ENCODE results near the gene SERPING1. TPM values are rescaled to one million over a fixed set of nuclear protein-coding genes. Genes with fewer than 3 reads are reported as not detected.

The SERPING1 gene
- total and polyA plus RNA-seq, 2 donors (not counting 1 experiment from before 2014, with no cell fraction given): not detected

DNA sequence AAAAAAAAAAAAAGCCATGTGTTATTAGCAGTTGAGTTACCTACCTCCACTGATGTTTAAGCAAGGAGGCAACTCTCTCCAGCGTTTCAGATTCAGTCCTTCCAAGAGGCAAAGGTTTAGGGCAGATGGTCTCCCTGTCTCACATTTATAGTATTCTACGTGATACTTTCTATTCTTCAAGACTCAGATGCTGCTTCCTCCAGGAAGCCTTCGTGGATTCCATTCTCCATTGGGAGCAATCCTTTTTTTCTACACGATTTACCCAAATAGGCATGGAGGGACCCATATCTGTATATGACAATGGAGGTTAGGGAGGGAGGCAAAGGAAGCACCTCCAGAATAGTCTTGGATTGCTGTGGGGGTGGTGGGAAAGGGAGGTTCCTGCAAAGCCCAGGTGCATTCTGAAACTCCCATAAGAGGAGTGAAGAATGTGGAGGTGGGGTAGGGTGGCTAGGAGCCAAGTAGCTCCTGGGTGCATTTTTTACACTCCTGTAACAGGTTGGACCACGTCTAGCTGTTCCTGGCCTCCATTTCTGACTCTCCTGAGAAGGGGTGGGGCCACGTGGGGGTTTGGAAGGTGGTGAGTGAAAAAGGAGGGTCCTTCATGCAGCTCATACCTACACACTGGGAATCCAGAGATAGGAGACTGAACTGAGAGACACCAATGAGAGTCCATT, 36.0 kb downstream of the SERPING1 start:
- Histone ChIP-seq H3K9me3 (ENCODE audit: control extremely low read depth in 1 of 3, control insufficient read depth in 2 of 3, insufficient read depth in 1 of 3, low read length in 2 of 3) (peaks cover 0 to 3% (median 0%) of the 10 kb centered on the region in 3 donors), H3K27me3 (replicated peaks in 1 of 4; ENCODE audit: control extremely low read depth in 1 of 4, control insufficient read depth in 3 of 4, insufficient read depth in 4 of 4, low read length in 3 of 4) (peaks cover 0 to 51% (median 14%) of the 10 kb centered on the region in 4 experiments), H2AFZ (ENCODE audit: insufficient read depth, low read depth, low read length, poor library complexity, severe bottlenecking) (no peak overlapping the region), H3K4me1 (ENCODE audit: control insufficient read depth in 2 of 2, insufficient read depth in 2 of 2, low read length in 2 of 2) (peaks cover 10 to 12% of the 10 kb centered on the region in 2 donors), H3K4me2 (replicated peaks; ENCODE audit: low read depth, low read length, poor library complexity, severe bottlenecking) (no peak overlapping the region), H3K36me3 (replicated peaks in 1 of 2; ENCODE audit: control extremely low read depth in 1 of 2, control insufficient read depth in 1 of 2, extremely low read depth in 1 of 2, insufficient read depth in 2 of 2, low read length in 1 of 2) (no peaks in the 10 kb centered on the region), H3K4me3 (ENCODE audit: control extremely low read depth in 1 of 5, extremely low read depth in 1 of 5, insufficient read depth in 1 of 5, low read depth in 2 of 5, low read length in 4 of 5) (no peak overlapping the region), H3K27ac (ENCODE audit: low read length in 2 of 2) (no peak overlapping the region), H3K79me2 (ENCODE audit: control insufficient read depth, insufficient read depth, low read length) (no peaks in the 10 kb centered on the region), H3K9ac (ENCODE audit: low read length) (no peak overlapping the region), H4K20me1 (ENCODE audit: control insufficient read depth, insufficient read depth, low read length, poor library complexity, severe bottlenecking) (no peaks in the 10 kb centered on the region)
- peaks cover 67% of the 10 kb centered on the region for H3K27me3 Mint-ChIP-seq
- intact Hi-C loops (cut with micrococcal nuclease): no loop called here
- H3K4me1 Mint-ChIP-seq: peaks cover 13% of the 10 kb centered on the region
- ATAC-seq (ENCODE audit: low read depth): no peak
- TF ChIP-seq, protein P1, sequence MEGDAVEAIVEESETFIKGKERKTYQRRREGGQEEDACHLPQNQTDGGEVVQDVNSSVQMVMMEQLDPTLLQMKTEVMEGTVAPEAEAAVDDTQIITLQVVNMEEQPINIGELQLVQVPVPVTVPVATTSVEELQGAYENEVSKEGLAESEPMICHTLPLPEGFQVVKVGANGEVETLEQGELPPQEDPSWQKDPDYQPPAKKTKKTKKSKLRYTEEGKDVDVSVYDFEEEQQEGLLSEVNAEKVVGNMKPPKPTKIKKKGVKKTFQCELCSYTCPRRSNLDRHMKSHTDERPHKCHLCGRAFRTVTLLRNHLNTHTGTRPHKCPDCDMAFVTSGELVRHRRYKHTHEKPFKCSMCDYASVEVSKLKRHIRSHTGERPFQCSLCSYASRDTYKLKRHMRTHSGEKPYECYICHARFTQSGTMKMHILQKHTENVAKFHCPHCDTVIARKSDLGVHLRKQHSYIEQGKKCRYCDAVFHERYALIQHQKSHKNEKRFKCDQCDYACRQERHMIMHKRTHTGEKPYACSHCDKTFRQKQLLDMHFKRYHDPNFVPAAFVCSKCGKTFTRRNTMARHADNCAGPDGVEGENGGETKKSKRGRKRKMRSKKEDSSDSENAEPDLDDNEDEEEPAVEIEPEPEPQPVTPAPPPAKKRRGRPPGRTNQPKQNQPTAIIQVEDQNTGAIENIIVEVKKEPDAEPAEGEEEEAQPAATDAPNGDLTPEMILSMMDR (IDR thresholded peaks at IDR 0.05): no peak
- TF ChIP-seq EZH2 (IDR thresholded peaks at IDR 0.05; ENCODE audit: borderline replicate concordance, insufficient read depth, low read depth, low read length, poor library complexity, severe bottlenecking): no peak
- no peak overlapping the region for H3K27ac Mint-ChIP-seq
- H3K9me3 Mint-ChIP-seq (ENCODE audit: insufficient read depth): no peaks in the 10 kb centered on the region
- H3K4me3 Mint-ChIP-seq: no peak overlapping the region
- DNase-seq: no peak
- WGBS (ENCODE audit: insufficient coverage): 80% methylated on average over 1 of the region's 6 CpGs
- ChIA-PET CTCF (interaction anchor here (0.6 to 5.4 kb wide), 4 partner anchors 10 to 177 kb away, joined by 3 to 23 read pairs (median 6); no protein-coding TSS in a partner anchor), POLR2A (no interaction called here)

DNA sequence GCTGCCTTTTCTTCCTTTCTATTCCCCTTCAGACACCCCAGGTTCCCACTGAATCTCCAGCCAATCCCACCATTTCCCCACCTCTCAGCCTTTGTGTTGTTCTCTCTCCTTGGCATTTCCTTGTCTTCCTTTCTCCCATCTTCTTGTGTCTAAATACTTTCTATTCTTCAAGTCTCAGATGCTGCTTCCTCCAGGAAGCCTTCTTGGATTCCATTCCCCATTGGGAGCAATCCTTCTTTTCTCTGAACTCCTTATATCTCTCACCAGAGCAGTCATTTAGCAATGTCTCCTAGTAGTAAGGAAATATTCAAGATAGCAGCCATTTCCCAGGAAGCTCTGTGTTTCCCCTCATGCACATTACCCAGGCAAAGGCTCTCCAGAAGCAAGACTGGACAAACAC, 36.8 kb downstream of the SERPING1 start:
- intact Hi-C loops (cut with micrococcal nuclease): no loop called here
- Histone ChIP-seq H3K27ac (ENCODE audit: low read length in 2 of 2) (no peak overlapping the region), H3K9ac (ENCODE audit: low read length) (no peak overlapping the region), H4K20me1 (ENCODE audit: control insufficient read depth, insufficient read depth, low read length, poor library complexity, severe bottlenecking) (no peaks in the 10 kb centered on the region), H3K9me3 (ENCODE audit: control extremely low read depth in 1 of 3, control insufficient read depth in 2 of 3, insufficient read depth in 1 of 3, low read length in 2 of 3) (peaks cover 0 to 3% (median 0%) of the 10 kb centered on the region in 3 donors), H3K79me2 (ENCODE audit: control insufficient read depth, insufficient read depth, low read length) (no peaks in the 10 kb centered on the region), H3K27me3 (replicated peaks in 1 of 4; ENCODE audit: control extremely low read depth in 1 of 4, control insufficient read depth in 3 of 4, insufficient read depth in 4 of 4, low read length in 3 of 4) (peaks cover 0 to 58% (median 14%) of the 10 kb centered on the region in 4 experiments), H3K4me3 (ENCODE audit: control extremely low read depth in 1 of 5, extremely low read depth in 1 of 5, insufficient read depth in 1 of 5, low read depth in 2 of 5, low read length in 4 of 5) (no peak overlapping the region), H3K4me2 (replicated peaks; ENCODE audit: low read depth, low read length, poor library complexity, severe bottlenecking) (no peak overlapping the region), H3K4me1 (ENCODE audit: control insufficient read depth in 2 of 2, insufficient read depth in 2 of 2, low read length in 2 of 2) (peaks cover 18 to 20% of the 10 kb centered on the region in 2 donors), H3K36me3 (replicated peaks in 1 of 2; ENCODE audit: control extremely low read depth in 1 of 2, control insufficient read depth in 1 of 2, extremely low read depth in 1 of 2, insufficient read depth in 2 of 2, low read length in 1 of 2) (no peaks in the 10 kb centered on the region), H2AFZ (ENCODE audit: insufficient read depth, low read depth, low read length, poor library complexity, severe bottlenecking) (no peak overlapping the region)
- Mint-ChIP-seq H3K27me3 (peaks cover 69% of the 10 kb centered on the region), H3K27ac (no peak overlapping the region), H3K4me1 (peaks cover 19% of the 10 kb centered on the region), H3K9me3 (ENCODE audit: insufficient read depth) (no peaks in the 10 kb centered on the region), H3K4me3 (no peak overlapping the region)
- no peak for DNase-seq
- ChIA-PET CTCF (interaction anchor here (0.6 to 5.4 kb wide), 4 partner anchors 9 to 177 kb away, joined by 3 to 23 read pairs (median 6); no protein-coding TSS in a partner anchor), POLR2A (no interaction called here)
- ATAC-seq (ENCODE audit: low read depth): no peak
- TF ChIP-seq, protein P1 (IDR thresholded peaks at IDR 0.05): no peak
- no peak for TF ChIP-seq EZH2 (IDR thresholded peaks at IDR 0.05; ENCODE audit: borderline replicate concordance, insufficient read depth, low read depth, low read length, poor library complexity, severe bottlenecking)
